Fibroblast of mammary gland (primary cell): ENCODE results near the gene RASSF9.

Source experiments
- DNase-seq: peaks from one replicate; pipeline ENCODE4 v3.0.0-alpha.2; 2010; ENCODE audit warnings: low read depth
- H3K4me3 ChIP-seq: 2 replicates; pipeline ENCODE4 v1.5.1; 2011; ENCODE audit warnings: low read depth, mild to moderate bottlenecking, low read length, moderate library complexity; ENCODE audit not compliant: control insufficient read depth
- TF ChIP-seq, protein P1 (sequence below): conservative IDR thresholded peaks from 2 replicates; pipeline ENCODE4 v1.5.1; 2011; ENCODE audit warnings: low read depth, low read length, inconsistent platforms; ENCODE audit not compliant: control insufficient read depth, insufficient read depth

The RASSF9 gene

DNA sequence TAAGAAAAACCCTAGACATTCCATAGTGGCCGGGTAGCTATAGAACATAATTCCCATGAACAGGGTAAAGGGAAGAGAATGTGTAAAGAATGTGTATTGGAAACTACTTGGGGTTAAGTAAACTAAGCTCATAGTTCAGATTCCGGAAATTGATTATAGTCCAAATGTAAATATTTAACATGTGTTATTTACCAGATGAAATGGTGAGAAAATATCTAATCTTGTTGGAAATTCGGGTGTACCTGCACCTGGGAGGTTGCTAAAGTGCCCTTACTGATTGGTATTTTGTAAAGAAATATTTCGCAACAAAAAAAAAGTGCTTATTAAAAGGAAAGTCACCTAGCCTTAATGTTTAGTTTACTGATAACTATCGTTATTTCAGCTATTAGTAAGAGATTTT lies 14.4 kb downstream of the RASSF9 start:
- DNase-seq, result no peak
- TF ChIP-seq, protein P1, sequence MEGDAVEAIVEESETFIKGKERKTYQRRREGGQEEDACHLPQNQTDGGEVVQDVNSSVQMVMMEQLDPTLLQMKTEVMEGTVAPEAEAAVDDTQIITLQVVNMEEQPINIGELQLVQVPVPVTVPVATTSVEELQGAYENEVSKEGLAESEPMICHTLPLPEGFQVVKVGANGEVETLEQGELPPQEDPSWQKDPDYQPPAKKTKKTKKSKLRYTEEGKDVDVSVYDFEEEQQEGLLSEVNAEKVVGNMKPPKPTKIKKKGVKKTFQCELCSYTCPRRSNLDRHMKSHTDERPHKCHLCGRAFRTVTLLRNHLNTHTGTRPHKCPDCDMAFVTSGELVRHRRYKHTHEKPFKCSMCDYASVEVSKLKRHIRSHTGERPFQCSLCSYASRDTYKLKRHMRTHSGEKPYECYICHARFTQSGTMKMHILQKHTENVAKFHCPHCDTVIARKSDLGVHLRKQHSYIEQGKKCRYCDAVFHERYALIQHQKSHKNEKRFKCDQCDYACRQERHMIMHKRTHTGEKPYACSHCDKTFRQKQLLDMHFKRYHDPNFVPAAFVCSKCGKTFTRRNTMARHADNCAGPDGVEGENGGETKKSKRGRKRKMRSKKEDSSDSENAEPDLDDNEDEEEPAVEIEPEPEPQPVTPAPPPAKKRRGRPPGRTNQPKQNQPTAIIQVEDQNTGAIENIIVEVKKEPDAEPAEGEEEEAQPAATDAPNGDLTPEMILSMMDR, result no peak
- no peak overlapping the region for H3K4me3 ChIP-seq

DNA sequence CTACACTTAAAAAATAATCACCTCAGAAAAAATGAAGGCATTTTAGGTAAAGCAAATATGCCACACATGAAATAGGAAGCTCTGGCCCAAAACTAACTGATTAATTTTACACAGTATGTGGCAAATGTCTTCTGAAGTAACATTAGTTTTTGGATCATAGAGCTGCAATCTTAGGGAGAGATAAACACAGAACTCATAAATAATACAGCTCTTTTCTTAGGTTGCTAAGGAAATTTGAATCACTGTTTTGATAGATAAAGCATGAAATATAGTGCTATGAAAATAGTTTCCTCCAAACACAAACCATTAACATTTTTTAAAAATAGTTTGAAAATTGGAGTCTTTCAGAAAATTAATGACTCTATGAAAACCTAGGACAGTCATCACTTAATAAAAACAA lies 15.0 kb downstream of the RASSF9 start:
- TF ChIP-seq, protein P1, result no peak
- H3K4me3 ChIP-seq, result no peak overlapping the region
- no peak for DNase-seq

DNA sequence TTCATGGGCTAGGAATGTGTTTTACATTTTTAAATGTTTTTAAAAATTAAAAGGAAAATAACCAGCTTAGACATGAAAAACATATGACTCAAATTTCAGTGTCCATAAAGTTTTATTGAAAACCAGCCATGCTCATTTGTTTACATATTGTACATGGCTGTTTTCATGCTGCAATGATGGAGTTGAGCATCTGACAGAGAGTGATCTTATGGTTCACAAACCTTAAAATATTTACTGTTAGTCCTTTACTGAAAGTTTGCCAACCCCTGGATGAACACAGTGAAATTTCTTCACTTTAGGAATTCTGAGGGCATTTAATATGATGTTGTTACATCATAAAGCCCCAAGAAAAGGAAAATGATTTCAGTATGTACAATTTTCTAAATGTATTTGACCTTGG lies 16.1 kb downstream of the RASSF9 start:
- TF ChIP-seq, protein P1, result no peak
- no peak overlapping the region for H3K4me3 ChIP-seq

DNA sequence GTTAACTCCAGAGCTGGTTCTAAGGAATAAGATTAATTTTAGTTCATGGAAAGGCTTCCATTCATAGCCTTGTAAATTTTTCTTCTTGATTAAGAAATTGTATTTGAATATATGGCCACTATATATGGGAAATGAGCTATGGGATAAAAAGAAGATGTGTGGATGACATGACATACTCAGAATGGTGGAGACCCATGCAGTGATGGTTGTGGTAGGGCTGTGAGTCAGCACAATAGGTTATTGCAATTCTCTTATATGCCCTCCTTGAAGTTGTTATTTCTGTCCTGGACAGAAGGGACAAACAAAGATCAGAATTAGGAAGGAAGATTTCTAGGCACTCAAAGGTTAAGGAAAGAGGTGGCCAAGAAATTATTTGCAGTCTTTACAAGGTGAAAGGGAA lies 21.5 kb downstream of the RASSF9 start:
- TF ChIP-seq, protein P1, result no peak
- DNase-seq, result no peak
- H3K4me3 ChIP-seq, result no peak overlapping the region

More for the DNA sequence above, 16.1 kb downstream of the RASSF9 start:
- DNase-seq, result no peak

DNA sequence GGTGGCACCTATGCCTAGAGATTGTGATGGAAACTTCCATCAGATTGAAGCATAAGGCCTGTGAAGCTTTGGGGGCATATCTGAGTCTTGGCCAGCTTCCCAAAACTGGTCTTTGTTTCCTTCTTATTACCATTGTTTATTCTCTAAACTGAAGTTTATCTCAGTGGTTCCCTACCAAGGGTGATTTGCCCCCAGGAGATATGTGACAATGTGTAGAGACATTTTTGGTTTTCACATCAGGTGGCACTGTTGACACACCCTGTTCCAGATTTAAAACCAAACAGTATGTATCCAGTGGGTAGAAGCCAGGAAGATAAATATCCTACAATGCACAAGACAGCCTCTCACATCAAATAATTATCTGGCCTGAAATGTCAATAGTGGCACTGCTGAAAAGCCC lies 22.1 kb downstream of the RASSF9 start:
- no peak overlapping the region for H3K4me3 ChIP-seq
- TF ChIP-seq, protein P1, result no peak

DNA sequence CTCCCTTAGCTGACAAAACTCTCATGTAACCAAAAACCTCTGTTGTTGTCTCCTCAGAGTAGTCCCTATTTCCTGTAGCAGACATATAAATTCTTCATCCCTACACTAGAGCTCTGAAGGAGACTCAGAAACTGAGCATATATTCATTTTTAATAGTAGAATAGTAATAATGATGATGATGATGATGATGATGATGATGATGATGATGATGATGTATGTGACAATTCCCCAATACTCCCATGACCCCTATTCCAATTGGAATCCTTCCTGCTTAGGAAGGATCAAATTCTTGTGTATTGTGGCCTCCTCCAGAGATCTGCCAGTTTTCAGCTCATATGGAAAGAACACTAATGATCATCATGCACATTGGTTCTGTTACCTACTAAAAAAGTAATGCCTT lies 26.7 kb downstream of the RASSF9 start:
- DNase-seq, result no peak
- TF ChIP-seq, protein P1, result no peak
- no peak overlapping the region for H3K4me3 ChIP-seq

More for the DNA sequence above, 22.1 kb downstream of the RASSF9 start:
- DNase-seq, result no peak

DNA sequence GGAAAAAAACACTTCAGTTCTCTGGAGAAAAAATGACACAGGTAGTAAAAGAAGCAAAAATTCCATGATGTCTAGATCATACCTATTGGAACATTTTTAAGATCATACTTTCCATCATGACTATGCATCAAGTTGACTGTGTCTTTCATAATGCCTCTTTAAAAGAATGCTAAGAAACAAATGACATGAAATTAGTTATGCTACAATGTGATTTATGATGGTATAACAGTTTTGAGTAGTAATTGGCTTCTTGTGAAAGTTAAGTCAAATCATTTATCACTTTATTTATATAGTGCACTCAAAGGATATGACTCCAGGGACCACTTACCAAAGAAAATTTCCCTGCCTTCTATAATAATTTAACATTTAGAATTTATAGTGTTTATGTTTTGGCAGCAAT lies 28.5 kb downstream of the RASSF9 start:
- DNase-seq, result no peak
- H3K4me3 ChIP-seq, result no peak overlapping the region
- TF ChIP-seq, protein P1, result no peak
